Bronchial epithelial cell (primary cell): ENCODE results near the gene OR10T2. TPM values are rescaled to one million over a fixed set of nuclear protein-coding genes. Genes with fewer than 3 reads are reported as not detected.
"Not testable (repeated sequence)": the region's sequence is repeated elsewhere in the genome, so short reads cannot be mapped to it uniquely, and the experiment has no call there.

Source experiments
- DNase-seq: peaks from one replicate; pipeline ENCODE4 v3.0.0-alpha.2; 2010; ENCODE audit warnings: low read depth
- FAIRE-seq: peaks from 2 replicates; lab custom pipeline; 2011; peaks lifted over from hg19 to GRCh38; lab: Jason Lieb, UNC
- H3K27me3 ChIP-seq: 2 replicates; pipeline ENCODE4 v1.5.1; 2011; ENCODE audit warnings: low read length; ENCODE audit not compliant: control insufficient read depth, insufficient read depth
- H3K36me3 ChIP-seq: 2 replicates; pipeline ENCODE4 v1.5.1; 2011; ENCODE audit warnings: low read length; ENCODE audit not compliant: control insufficient read depth, insufficient read depth
- H3K4me3 ChIP-seq: 2 replicates; pipeline ENCODE4 v1.5.1; 2011; ENCODE audit warnings: mild to moderate bottlenecking, low read depth, low read length, control low read depth
- total RNA-seq: library from RNA; depleted of rRNA; stranded (reverse); fragments of >200 nt; gene quantifications from 2 replicates; pipeline ENCODE4 v1.2.1, GENCODE V29; 2014
- TF ChIP-seq, protein P1 (sequence below): IDR thresholded peaks from 2 replicates; pipeline ENCODE4 v1.5.1; 2011; ENCODE audit warnings: mild to moderate bottlenecking, moderate library complexity, low read length, control low read depth, inconsistent platforms; ENCODE audit not compliant: insufficient read depth, severe bottlenecking

The OR10T2 gene
- total RNA-seq, 1 donor from 2014 or later, result not detected

DNA sequence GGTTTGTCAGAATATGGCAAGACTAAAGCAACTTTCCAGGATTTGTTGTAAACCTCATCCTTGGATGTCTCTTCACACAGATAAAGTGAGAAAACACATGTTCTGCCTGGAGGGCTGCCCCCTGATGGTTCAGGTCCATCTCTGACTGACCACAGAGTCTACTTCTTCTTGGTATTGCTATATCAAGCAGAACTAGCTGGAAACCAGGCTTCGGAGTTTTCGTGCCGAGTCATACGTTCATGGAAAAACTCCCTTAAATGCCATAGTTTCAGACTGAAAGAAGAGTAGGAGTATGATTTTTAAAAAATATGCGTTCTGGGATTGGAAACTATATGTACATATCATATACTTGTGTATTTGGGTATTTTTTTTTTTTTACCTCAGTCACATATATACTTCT lies 5.8 kb downstream of the OR10T2 start:
- H3K4me3 ChIP-seq, result no peak overlapping the region
- FAIRE-seq (no peak), DNase-seq (no peak)
- no peaks in the 10 kb centered on the region for H3K36me3 ChIP-seq
- no peaks in the 10 kb centered on the region for H3K27me3 ChIP-seq
- TF ChIP-seq, protein P1, sequence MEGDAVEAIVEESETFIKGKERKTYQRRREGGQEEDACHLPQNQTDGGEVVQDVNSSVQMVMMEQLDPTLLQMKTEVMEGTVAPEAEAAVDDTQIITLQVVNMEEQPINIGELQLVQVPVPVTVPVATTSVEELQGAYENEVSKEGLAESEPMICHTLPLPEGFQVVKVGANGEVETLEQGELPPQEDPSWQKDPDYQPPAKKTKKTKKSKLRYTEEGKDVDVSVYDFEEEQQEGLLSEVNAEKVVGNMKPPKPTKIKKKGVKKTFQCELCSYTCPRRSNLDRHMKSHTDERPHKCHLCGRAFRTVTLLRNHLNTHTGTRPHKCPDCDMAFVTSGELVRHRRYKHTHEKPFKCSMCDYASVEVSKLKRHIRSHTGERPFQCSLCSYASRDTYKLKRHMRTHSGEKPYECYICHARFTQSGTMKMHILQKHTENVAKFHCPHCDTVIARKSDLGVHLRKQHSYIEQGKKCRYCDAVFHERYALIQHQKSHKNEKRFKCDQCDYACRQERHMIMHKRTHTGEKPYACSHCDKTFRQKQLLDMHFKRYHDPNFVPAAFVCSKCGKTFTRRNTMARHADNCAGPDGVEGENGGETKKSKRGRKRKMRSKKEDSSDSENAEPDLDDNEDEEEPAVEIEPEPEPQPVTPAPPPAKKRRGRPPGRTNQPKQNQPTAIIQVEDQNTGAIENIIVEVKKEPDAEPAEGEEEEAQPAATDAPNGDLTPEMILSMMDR, result no peak

- FAIRE-seq (no peak), DNase-seq (no peak)
- Histone ChIP-seq H3K27me3 (no peaks in the 10 kb centered on the region), H3K36me3 (no peaks in the 10 kb centered on the region), H3K4me3 (no peak overlapping the region)
- TF ChIP-seq, protein P1, result no peak
These were observed 8.2 kb downstream of the OR10T2 start for GRCh38 chr1:158391099-158391498.

DNA sequence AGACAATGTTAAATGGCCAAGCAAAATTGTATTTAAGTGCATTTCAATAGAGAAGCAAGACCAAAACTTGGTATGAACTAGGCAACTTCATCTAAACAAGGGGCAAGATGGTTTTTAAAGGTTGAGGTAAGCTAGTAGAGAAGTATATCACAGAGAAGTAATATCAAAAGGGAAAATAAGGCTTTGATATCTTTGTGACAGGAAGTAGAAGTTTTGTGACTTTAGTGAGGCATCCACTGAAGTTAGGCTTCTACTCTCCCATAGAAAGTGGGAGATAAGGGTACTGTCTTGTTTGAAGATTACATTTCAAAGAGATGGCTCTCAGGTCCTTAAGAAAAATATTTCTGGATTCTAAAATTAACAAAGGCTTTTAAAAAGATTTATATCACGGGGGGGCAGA lies 8.9 kb downstream of the OR10T2 start:
- FAIRE-seq, result no peak
- TF ChIP-seq, protein P1, result no peak
- H3K27me3 ChIP-seq, result no peaks in the 10 kb centered on the region

DNA sequence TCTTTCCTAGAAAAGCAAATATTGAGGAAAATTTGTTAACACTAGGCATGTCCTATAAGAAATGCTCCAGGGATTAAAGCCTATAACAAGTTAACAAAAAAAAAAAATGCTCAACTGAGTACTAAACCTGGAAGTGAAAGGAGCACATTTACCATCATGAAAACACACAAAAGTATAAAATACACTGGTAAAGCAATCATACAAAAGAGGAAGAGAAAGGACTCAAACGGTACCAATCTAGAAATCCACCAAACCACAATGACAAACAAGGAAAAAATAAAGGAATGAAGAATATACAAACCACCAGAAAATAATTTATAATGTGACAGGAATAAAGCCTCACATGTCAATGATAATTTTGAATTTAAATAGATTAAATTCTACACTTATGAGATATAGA lies 24.4 kb downstream of the OR10T2 start:
- no peaks in the 10 kb centered on the region for H3K36me3 ChIP-seq
- no peaks in the 10 kb centered on the region for H3K27me3 ChIP-seq
- no peak overlapping the region for H3K4me3 ChIP-seq
- DNase-seq, result no peak
- no peak for FAIRE-seq
- TF ChIP-seq, protein P1, result no peak

More for the DNA sequence above, 8.9 kb downstream of the OR10T2 start:
- Histone ChIP-seq H3K4me3 (no peak overlapping the region), H3K36me3 (no peaks in the 10 kb centered on the region)
- DNase-seq, result no peak

DNA sequence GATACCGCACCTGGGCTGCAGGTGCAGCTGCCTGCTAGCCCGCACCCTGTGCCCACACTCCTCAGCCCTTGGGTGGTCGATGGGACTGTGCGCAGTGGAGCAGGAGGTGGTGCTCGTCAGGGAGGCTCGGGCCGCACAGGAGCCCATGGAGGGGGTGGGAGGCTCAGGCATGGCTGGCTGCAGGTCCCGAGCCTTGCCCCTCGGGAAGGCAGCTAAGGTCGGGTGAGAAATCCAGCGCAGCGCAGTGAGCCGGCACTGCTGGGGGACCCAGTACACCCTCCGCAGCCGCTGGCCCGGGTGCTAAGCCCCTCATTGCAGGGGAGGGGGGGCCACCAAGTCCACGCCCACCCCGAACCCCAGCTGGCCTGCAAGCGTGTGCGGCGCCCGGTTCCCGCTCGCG lies 25.2 kb downstream of the OR10T2 start:
- FAIRE-seq, DNase-seq, H3K36me3 ChIP-seq, H3K27me3 ChIP-seq, H3K4me3 ChIP-seq: not testable (repeated sequence)

GRCh38 chr1:158371188-158371953 lies 27.9 kb downstream of the OR10T2 start:
- TF ChIP-seq, protein P1, result no peak
- Histone ChIP-seq H3K36me3 (no peaks in the 10 kb centered on the region), H3K4me3 (no peak overlapping the region), H3K27me3 (no peaks in the 10 kb centered on the region)
- peak; percentile 7 for FAIRE-seq
- peak; percentile 26 for DNase-seq
